HG02763 (cell line): Measurements from ENCODE around the gene DNAH14.
"Not testable (repeated sequence)": the region's sequence is repeated elsewhere in the genome, so short reads cannot be mapped to it uniquely, and the experiment has no call there.

ENCODE experiments used
- ATAC-seq: cut with Tn5 transposase; IDR thresholded peaks from one replicate; pipeline ENCODE4 v1.9.1; 2021; ENCODE audit warnings: mild to moderate bottlenecking, moderate library complexity; ENCODE audit not compliant: unreplicated experiment

Gene DNAH14

GRCh38 chr1:224991550-224991949 lies 62.1 kb downstream of the DNAH14 start:
- ATAC-seq, result not testable (repeated sequence)

- ATAC-seq, result no peak
These were observed 66.1 kb downstream of the DNAH14 start for GRCh38 chr1:224995602-224996001.

GRCh38 chr1:224996266-224996665 lies 66.8 kb downstream of the DNAH14 start:
- ATAC-seq, result no peak

- ATAC-seq, result no peak
These were observed 68.7 kb downstream of the DNAH14 start for GRCh38 chr1:224998185-224998584.

GRCh38 chr1:225004396-225004795 lies 74.9 kb downstream of the DNAH14 start:
- ATAC-seq, result no peak

GRCh38 chr1:225006352-225006751 lies 76.9 kb downstream of the DNAH14 start:
- not testable (repeated sequence) for ATAC-seq

- ATAC-seq, result not testable (repeated sequence)
These were observed 78.6 kb downstream of the DNAH14 start for GRCh38 chr1:225008050-225008449.

GRCh38 chr1:225021037-225021436 lies 91.6 kb downstream of the DNAH14 start:
- ATAC-seq, result no peak

- no peak for ATAC-seq
These were observed 97.2 kb downstream of the DNAH14 start for GRCh38 chr1:225026701-225027100.

GRCh38 chr1:225036441-225036840 lies 107.0 kb downstream of the DNAH14 start:
- not testable (repeated sequence) for ATAC-seq

- ATAC-seq, result no peak
These were observed 112.8 kb downstream of the DNAH14 start for GRCh38 chr1:225042263-225042662.

GRCh38 chr1:225044258-225044657 lies 114.8 kb downstream of the DNAH14 start:
- ATAC-seq, result no peak

GRCh38 chr1:225049594-225049993 lies 120.1 kb downstream of the DNAH14 start:
- ATAC-seq, result no peak

- ATAC-seq, result no peak
These were observed 134.2 kb downstream of the DNAH14 start for GRCh38 chr1:225063722-225064121.

GRCh38 chr1:225070972-225071371 lies 141.5 kb downstream of the DNAH14 start:
- ATAC-seq, result no peak

GRCh38 chr1:225097175-225097574 lies 167.7 kb downstream of the DNAH14 start:
- no peak for ATAC-seq

GRCh38 chr1:225111000-225111399 lies 181.5 kb downstream of the DNAH14 start:
- ATAC-seq, result no peak

GRCh38 chr1:225113265-225113664 lies 183.8 kb downstream of the DNAH14 start:
- no peak for ATAC-seq

GRCh38 chr1:225114354-225114990 lies 185.0 kb downstream of the DNAH14 start:
- ATAC-seq, result no peak

- no peak for ATAC-seq
These were observed 189.8 kb downstream of the DNAH14 start for GRCh38 chr1:225119307-225119706.

- no peak for ATAC-seq
These were observed 191.6 kb downstream of the DNAH14 start for GRCh38 chr1:225121095-225121494.

GRCh38 chr1:225131869-225132268 lies 202.4 kb downstream of the DNAH14 start:
- no peak for ATAC-seq

GRCh38 chr1:225137976-225138375 lies 208.5 kb downstream of the DNAH14 start:
- no peak for ATAC-seq
